ENCODE data around the gene GAREM1.

DNA sequence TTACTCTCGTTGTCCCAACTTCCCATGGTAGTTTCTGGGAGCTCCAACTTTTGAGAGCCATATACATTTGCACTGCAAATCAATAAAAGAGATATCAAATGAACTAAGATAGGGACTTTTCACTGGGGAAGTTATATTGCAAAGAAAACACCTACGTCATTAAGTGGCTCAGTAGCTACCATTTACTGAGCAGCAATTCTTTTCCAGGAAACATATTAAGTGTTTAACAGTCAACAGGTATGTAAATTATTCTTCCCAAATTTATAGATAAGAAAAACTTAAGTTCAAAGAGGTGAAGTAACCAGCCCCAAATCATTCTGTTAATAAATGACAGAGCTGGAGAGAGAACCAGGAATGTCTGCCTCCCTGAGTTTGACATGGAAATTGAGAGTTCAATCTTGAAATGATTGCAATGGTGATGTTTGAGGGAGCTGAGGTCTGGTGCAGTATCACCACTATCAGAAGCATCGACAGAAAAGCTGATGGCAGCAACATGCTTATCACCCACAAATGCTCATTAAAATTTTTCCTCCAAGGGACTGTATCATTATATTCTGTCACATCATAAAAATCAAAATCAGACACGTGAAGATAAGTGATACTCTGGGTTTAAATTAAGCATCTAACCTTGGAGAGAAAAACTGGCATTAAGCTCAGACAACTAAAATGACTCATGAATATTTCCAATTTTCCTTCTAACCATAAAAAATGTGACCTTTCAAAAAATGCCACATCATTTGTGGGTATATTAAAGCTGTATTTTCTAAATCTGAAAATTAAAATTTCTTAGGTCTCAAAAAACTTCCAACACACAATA lies 43.4 kb downstream of the GAREM1 start:
- TF ChIP-seq, protein P1, sequence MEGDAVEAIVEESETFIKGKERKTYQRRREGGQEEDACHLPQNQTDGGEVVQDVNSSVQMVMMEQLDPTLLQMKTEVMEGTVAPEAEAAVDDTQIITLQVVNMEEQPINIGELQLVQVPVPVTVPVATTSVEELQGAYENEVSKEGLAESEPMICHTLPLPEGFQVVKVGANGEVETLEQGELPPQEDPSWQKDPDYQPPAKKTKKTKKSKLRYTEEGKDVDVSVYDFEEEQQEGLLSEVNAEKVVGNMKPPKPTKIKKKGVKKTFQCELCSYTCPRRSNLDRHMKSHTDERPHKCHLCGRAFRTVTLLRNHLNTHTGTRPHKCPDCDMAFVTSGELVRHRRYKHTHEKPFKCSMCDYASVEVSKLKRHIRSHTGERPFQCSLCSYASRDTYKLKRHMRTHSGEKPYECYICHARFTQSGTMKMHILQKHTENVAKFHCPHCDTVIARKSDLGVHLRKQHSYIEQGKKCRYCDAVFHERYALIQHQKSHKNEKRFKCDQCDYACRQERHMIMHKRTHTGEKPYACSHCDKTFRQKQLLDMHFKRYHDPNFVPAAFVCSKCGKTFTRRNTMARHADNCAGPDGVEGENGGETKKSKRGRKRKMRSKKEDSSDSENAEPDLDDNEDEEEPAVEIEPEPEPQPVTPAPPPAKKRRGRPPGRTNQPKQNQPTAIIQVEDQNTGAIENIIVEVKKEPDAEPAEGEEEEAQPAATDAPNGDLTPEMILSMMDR (conservative IDR thresholded peaks at IDR 0.05 in 1 of 2, IDR thresholded peaks at IDR 0.05 in 1 of 2; ENCODE audit: extremely low read depth in 1 of 2, insufficient read depth in 1 of 2, low read depth in 1 of 2, low read length in 2 of 2), result no peak
- TF ChIP-seq EZH2 (IDR thresholded peaks at IDR 0.05; ENCODE audit: borderline replicate concordance, low read length), result no peak

Measured in mammary epithelial cell (primary cell).